SU-DHL-6 (cell line): Measurements from ENCODE around the gene DPH2.

Experiments
- EZH2phosphoT487 ChIP-seq: fragments of 200-600 bp; sonication (generic), shearing (Covaris generic); conservative IDR thresholded peaks from 2 replicates; pipeline ENCODE4 v1.6.1; 2018; ENCODE audit warnings: mild to moderate bottlenecking, antibody characterized with exemption, low read length, moderate library complexity, mixed read lengths
- TF ChIP-seq, protein P1 (sequence below): fragments of 200-600 bp; sonication (generic); IDR thresholded peaks from one replicate; pipeline ENCODE4 v1.5.1; 2017; ENCODE audit warnings: antibody characterized with exemption, mild to moderate bottlenecking, low read length, moderate library complexity; ENCODE audit not compliant: insufficient read depth, poor library complexity, severe bottlenecking

DNA sequence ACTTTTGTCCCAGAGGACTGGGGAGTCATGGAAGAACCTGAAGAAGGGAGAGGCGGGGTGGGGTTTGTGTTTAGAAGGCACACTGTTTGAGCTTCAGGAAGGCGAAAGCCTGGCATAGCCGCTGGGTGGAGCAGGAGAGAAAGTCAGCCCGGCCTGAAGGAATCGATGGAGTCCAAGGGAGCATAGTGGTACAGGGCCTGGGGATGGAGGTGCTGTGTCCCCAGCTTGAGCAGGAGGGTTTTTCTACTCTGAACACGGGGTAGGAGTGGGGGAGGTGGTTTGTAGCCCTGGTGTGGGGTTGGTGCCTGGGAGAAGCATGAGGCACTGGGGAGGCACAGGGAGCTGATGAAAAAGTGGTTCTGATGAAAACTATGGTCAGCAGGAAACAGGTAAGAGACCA, 16.9 kb downstream of the DPH2 start:
- TF ChIP-seq, protein P1, sequence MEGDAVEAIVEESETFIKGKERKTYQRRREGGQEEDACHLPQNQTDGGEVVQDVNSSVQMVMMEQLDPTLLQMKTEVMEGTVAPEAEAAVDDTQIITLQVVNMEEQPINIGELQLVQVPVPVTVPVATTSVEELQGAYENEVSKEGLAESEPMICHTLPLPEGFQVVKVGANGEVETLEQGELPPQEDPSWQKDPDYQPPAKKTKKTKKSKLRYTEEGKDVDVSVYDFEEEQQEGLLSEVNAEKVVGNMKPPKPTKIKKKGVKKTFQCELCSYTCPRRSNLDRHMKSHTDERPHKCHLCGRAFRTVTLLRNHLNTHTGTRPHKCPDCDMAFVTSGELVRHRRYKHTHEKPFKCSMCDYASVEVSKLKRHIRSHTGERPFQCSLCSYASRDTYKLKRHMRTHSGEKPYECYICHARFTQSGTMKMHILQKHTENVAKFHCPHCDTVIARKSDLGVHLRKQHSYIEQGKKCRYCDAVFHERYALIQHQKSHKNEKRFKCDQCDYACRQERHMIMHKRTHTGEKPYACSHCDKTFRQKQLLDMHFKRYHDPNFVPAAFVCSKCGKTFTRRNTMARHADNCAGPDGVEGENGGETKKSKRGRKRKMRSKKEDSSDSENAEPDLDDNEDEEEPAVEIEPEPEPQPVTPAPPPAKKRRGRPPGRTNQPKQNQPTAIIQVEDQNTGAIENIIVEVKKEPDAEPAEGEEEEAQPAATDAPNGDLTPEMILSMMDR: no peak
- TF ChIP-seq EZH2phosphoT487: no peak
